ENCODE results near the gene CACNA1C. TPM values are rescaled to one million over a fixed set of nuclear protein-coding genes. Genes with fewer than 3 reads are reported as not detected.

The CACNA1C gene
- total RNA-seq, 1 donor from 2014 or later: 0.02 TPM

- CTCF ChIA-PET: no interaction called here
- intact Hi-C loops (cut with micrococcal nuclease): no loop called here
- H3K27ac Mint-ChIP-seq: no peak overlapping the region
- TF ChIP-seq CTCF (IDR thresholded peaks at IDR 0.05): no peak
- no peaks in the 10 kb centered on the region for H3K36me3 Mint-ChIP-seq (ENCODE audit: low read depth)
- peaks cover 6% of the 10 kb centered on the region for H3K4me1 Mint-ChIP-seq
- H3K27me3 Mint-ChIP-seq: peaks cover 22% of the 10 kb centered on the region
- POLR2A ChIA-PET: no interaction called here
- no peaks in the 10 kb centered on the region for H3K9me3 Mint-ChIP-seq
- ATAC-seq (ENCODE audit: low read depth): no peak
- no peak overlapping the region for H3K4me3 Mint-ChIP-seq
- DNase-seq: no peak
Observed at GRCh38 chr12:2289525-2289924, 236.7 kb downstream of the CACNA1C start.

- ChIA-PET POLR2A (no interaction called here), CTCF (interaction anchor here (1.4 kb wide), 1 partner anchor 242 kb away, joined by 3 read pairs; no protein-coding TSS in a partner anchor)
- DNase-seq (no peak), ATAC-seq (ENCODE audit: low read depth) (no peak)
- intact Hi-C loops (cut with micrococcal nuclease): no loop called here
- peaks cover 6% of the 10 kb centered on the region for H3K4me1 Mint-ChIP-seq
- no peak overlapping the region for H3K4me3 Mint-ChIP-seq
- TF ChIP-seq CTCF (IDR thresholded peaks at IDR 0.05): no peak
- H3K27ac Mint-ChIP-seq: no peak overlapping the region
- peaks cover 16% of the 10 kb centered on the region for H3K27me3 Mint-ChIP-seq
- H3K36me3 Mint-ChIP-seq (ENCODE audit: low read depth): no peaks in the 10 kb centered on the region
- no peaks in the 10 kb centered on the region for H3K9me3 Mint-ChIP-seq
Observed at GRCh38 chr12:2290091-2290490, 237.3 kb downstream of the CACNA1C start.

GRCh38 chr12:2290516-2291065 is 237.8 kb downstream of the CACNA1C start:
- no peak for TF ChIP-seq CTCF (IDR thresholded peaks at IDR 0.05)

GRCh38 chr12:2291182-2291832 is 238.5 kb downstream of the CACNA1C start:
- Mint-ChIP-seq H3K27me3 (peaks cover 11% of the 10 kb centered on the region), H3K4me3 (no peak overlapping the region), H3K36me3 (ENCODE audit: low read depth) (no peaks in the 10 kb centered on the region), H3K9me3 (no peaks in the 10 kb centered on the region), H3K4me1 (peaks cover 8% of the 10 kb centered on the region), H3K27ac (no peak overlapping the region)
- CTCF ChIA-PET: interaction anchor here (1.4 kb wide), 2 partner anchors 244 to 352 kb away, joined by 3 read pairs; no protein-coding TSS in a partner anchor
- intact Hi-C loops (cut with micrococcal nuclease): loop anchor here (1.0 kb wide), 1 partner anchor 495 kb away; no protein-coding TSS in a partner anchor
- peak; percentile 65 for TF ChIP-seq CTCF (IDR thresholded peaks at IDR 0.05)
- peak; percentile 64 for ATAC-seq (ENCODE audit: low read depth)
- DNase-seq: no peak
- POLR2A ChIA-PET: no interaction called here

More at GRCh38 chr12:2290516-2291065, 237.8 kb downstream of the CACNA1C start:
- CTCF ChIA-PET: interaction anchor here (1.4 kb wide), 2 partner anchors 243 to 351 kb away, joined by 3 read pairs; no protein-coding TSS in a partner anchor
- DNase-seq (no peak), ATAC-seq (ENCODE audit: low read depth) (no peak)
- Mint-ChIP-seq H3K27ac (no peak overlapping the region), H3K4me3 (no peak overlapping the region), H3K4me1 (peaks cover 8% of the 10 kb centered on the region), H3K27me3 (peaks cover 14% of the 10 kb centered on the region), H3K36me3 (ENCODE audit: low read depth) (no peaks in the 10 kb centered on the region), H3K9me3 (no peaks in the 10 kb centered on the region)
- POLR2A ChIA-PET: no interaction called here
- intact Hi-C loops (cut with micrococcal nuclease): loop anchor here (1.0 kb wide), 1 partner anchor 494 kb away; no protein-coding TSS in a partner anchor

- no peak for ATAC-seq (ENCODE audit: low read depth)
- no peak for DNase-seq
- ChIA-PET POLR2A (no interaction called here), CTCF (no interaction called here)
- Mint-ChIP-seq H3K4me3 (no peak overlapping the region), H3K27me3 (peaks cover 9% of the 10 kb centered on the region), H3K4me1 (peaks cover 8% of the 10 kb centered on the region), H3K36me3 (ENCODE audit: low read depth) (no peaks in the 10 kb centered on the region), H3K9me3 (no peaks in the 10 kb centered on the region), H3K27ac (no peak overlapping the region)
- intact Hi-C loops (cut with micrococcal nuclease): loop anchor here (1.0 kb wide), 1 partner anchor 496 kb away; no protein-coding TSS in a partner anchor
- no peak for TF ChIP-seq CTCF (IDR thresholded peaks at IDR 0.05)
Observed at GRCh38 chr12:2291947-2292346, 239.2 kb downstream of the CACNA1C start.

Data from activated B cell treated with CpG ODN at 0.5 μM for 24 hours (primary cell).